H1 (cell line): ENCODE data around the gene SSPN. TPM values are rescaled to one million over a fixed set of nuclear protein-coding genes. Genes with fewer than 3 reads are reported as not detected.

ENCODE experiments used
- CTCF ChIA-PET: fragments of 300-600 bp; sonication (Branson Sonifier 250); formaldehyde crosslinking; loops from one replicate; lab custom pipeline; 2021; ENCODE audit not compliant: partially characterized antibody; lab: Charles Lee
- POLR2A ChIA-PET: fragments of 300-600 bp; sonication (Branson Sonifier 250); formaldehyde crosslinking; loops from one replicate; lab custom pipeline; 2021; ENCODE audit warnings: inconsistent platforms; ENCODE audit not compliant: partially characterized antibody; lab: Charles Lee
- DNase-seq, 2 experiments: peaks; one replicate each; pipeline versions ENCODE4 v3.0.0 to v3.0.0-alpha.2; 2010 to 2022; ENCODE audit warnings: low spot score in 2 of 2, low read depth in 1 of 2, mixed read lengths in 1 of 2
- FAIRE-seq: peaks from 2 replicates; lab custom pipeline; 2011; peaks lifted over from hg19 to GRCh38; lab: Jason Lieb, UNC
- H2AFZ ChIP-seq: 2 replicates; pipeline ENCODE4 v1.8.1; 2012; ENCODE audit warnings: low read length, inconsistent platforms
- H2AK5ac ChIP-seq: 2 replicates; pipeline ENCODE4 v1.6.1; 2013; ENCODE audit warnings: low read depth, low read length
- H2BK120ac ChIP-seq: replicated peaks from 2 replicates; pipeline ENCODE3; 2013; ENCODE audit warnings: low read depth, low read length, inconsistent platforms
- H2BK12ac ChIP-seq: 2 replicates; pipeline ENCODE4 v1.6.1; 2013; ENCODE audit warnings: low read depth, low read length
- H2BK15ac ChIP-seq: 2 replicates; pipeline ENCODE4 v1.6.1; 2013; ENCODE audit warnings: low read length
- H2BK20ac ChIP-seq: 2 replicates; pipeline ENCODE4 v1.6.1; 2013; ENCODE audit warnings: low read length
- H2BK5ac ChIP-seq: 2 replicates; pipeline ENCODE4 v1.6.1; 2013; ENCODE audit warnings: low read depth, low read length
- H3K14ac ChIP-seq: 2 replicates; pipeline ENCODE4 v1.6.1; 2013; ENCODE audit warnings: inconsistent platforms; ENCODE audit not compliant: insufficient read length
- H3K18ac ChIP-seq: 2 replicates; pipeline ENCODE4 v1.6.1; 2013; ENCODE audit warnings: low read length; ENCODE audit errors: extremely low read depth
- H3K23ac ChIP-seq: 2 replicates; pipeline ENCODE4 v1.6.1; 2013; ENCODE audit warnings: inconsistent platforms; ENCODE audit not compliant: insufficient read length
- H3K23me2 ChIP-seq: 2 replicates; pipeline ENCODE4 v1.6.1; 2013; ENCODE audit warnings: low read depth, low read length
- H3K27ac ChIP-seq: 2 replicates; pipeline ENCODE4 v1.6.1; 2011; ENCODE audit warnings: low read depth, low read length, inconsistent platforms
- H3K27me3 ChIP-seq, 4 experiments: replicated peaks in 1 of 4; 1 replicate in 1 of 4; 2 replicates in 3 of 4; pipeline versions ENCODE4 v1.6.1 to v1.8.1; 2011 to 2013; ENCODE audit warnings: low read length in 3 of 4, mild to moderate bottlenecking in 3 of 4, inconsistent platforms in 2 of 4, mixed read lengths in 2 of 4, moderate library complexity in 1 of 4; ENCODE audit not compliant: control insufficient read depth in 3 of 4, insufficient read depth in 3 of 4; ENCODE audit errors: extremely low read depth in 1 of 4
- H3K36me3 ChIP-seq, 4 experiments: 2 replicates each; pipeline versions ENCODE4 v1.6.1 to v1.8.1; 2011 to 2013; ENCODE audit warnings: mild to moderate bottlenecking in 4 of 4, low read length in 3 of 4, moderate library complexity in 2 of 4, control low read depth in 1 of 4, inconsistent platforms in 1 of 4; ENCODE audit not compliant: insufficient read depth in 4 of 4, control insufficient read depth in 2 of 4
- H3K4ac ChIP-seq: replicated peaks from 2 replicates; pipeline ENCODE3; 2013; ENCODE audit warnings: low read length, low read depth, mixed read lengths, inconsistent platforms; ENCODE audit not compliant: insufficient read length
- H3K4me1 ChIP-seq, 4 experiments: replicated peaks in 1 of 4; 1 replicate in 1 of 4; 2 replicates in 3 of 4; pipeline versions ENCODE4 v1.6.1 to v1.8.1; 2011 to 2013; ENCODE audit warnings: low read length in 3 of 4, inconsistent platforms in 2 of 4, mixed read lengths in 1 of 4; ENCODE audit not compliant: insufficient read depth in 4 of 4, control insufficient read depth in 3 of 4
- H3K4me2 ChIP-seq, 2 experiments: 2 replicates each; pipeline versions ENCODE4 v1.6.1 to v1.8.1; 2011 to 2013; ENCODE audit warnings: low read depth in 2 of 2, low read length in 2 of 2, control low read depth in 1 of 2, inconsistent platforms in 1 of 2, mild to moderate bottlenecking in 1 of 2; ENCODE audit not compliant: insufficient read depth in 1 of 2
- H3K4me3 ChIP-seq, 4 experiments: fragments of 200-600, 300-600 bp in 1 of 4; sonication (generic), shearing (Covaris generic), sonication (Bioruptor Twin) in 1 of 4; 2 replicates each; pipeline versions ENCODE4 v1.5.1 to v1.8.1; 2011 to 2016; ENCODE audit warnings: low read length in 4 of 4, low read depth in 3 of 4, control low read depth in 2 of 4, inconsistent platforms in 2 of 4, mild to moderate bottlenecking in 2 of 4, mixed read lengths in 1 of 4, moderate library complexity in 1 of 4; ENCODE audit not compliant: insufficient read depth in 2 of 4; ENCODE audit errors: extremely low read depth in 1 of 4
- H3K56ac ChIP-seq: replicated peaks from 2 replicates; pipeline ENCODE3; 2013; ENCODE audit warnings: low read depth, mild to moderate bottlenecking, mixed read lengths, low read length, inconsistent platforms; ENCODE audit not compliant: insufficient read length
- H3K79me1 ChIP-seq: 2 replicates; pipeline ENCODE4 v1.6.1; 2013; ENCODE audit warnings: low read depth, low read length, control low read depth
- H3K79me2 ChIP-seq, 2 experiments: 2 replicates each; pipeline versions ENCODE4 v1.6.1 to v1.8.1; 2012 to 2013; ENCODE audit warnings: low read length in 2 of 2, mild to moderate bottlenecking in 2 of 2, inconsistent platforms in 1 of 2; ENCODE audit not compliant: insufficient read depth in 2 of 2, control insufficient read depth in 1 of 2
- H3K9ac ChIP-seq, 4 experiments: replicated peaks in 1 of 4; 1 replicate in 1 of 4; 2 replicates in 3 of 4; pipeline versions ENCODE4 v1.6.1 to v1.8.1; 2011 to 2013; ENCODE audit warnings: low read depth in 3 of 4, low read length in 3 of 4, control low read depth in 2 of 4, mild to moderate bottlenecking in 2 of 4, moderate library complexity in 2 of 4, inconsistent platforms in 1 of 4; ENCODE audit errors: extremely low read depth in 1 of 4
- H3K9me3 ChIP-seq, 2 experiments: 2 replicates each; pipeline versions ENCODE4 v1.6.1 to v1.8.1; 2012 to 2013; ENCODE audit warnings: mild to moderate bottlenecking in 2 of 2, moderate library complexity in 2 of 2, control low read depth in 1 of 2, inconsistent platforms in 1 of 2, low read depth in 1 of 2, low read length in 1 of 2, mixed read lengths in 1 of 2; ENCODE audit not compliant: insufficient read depth in 2 of 2
- H4K20me1 ChIP-seq, 2 experiments: replicated peaks in 1 of 2; 2 replicates each; pipeline versions ENCODE3 to v1.8.1; 2011 to 2013; ENCODE audit warnings: inconsistent platforms in 2 of 2, low read length in 2 of 2, mild to moderate bottlenecking in 1 of 2; ENCODE audit not compliant: insufficient read depth in 2 of 2, control insufficient read depth in 1 of 2
- H4K5ac ChIP-seq: 2 replicates; pipeline ENCODE4 v1.6.1; 2013; ENCODE audit warnings: low read length, low read depth, mixed read lengths, inconsistent platforms; ENCODE audit not compliant: insufficient read length
- H4K8ac ChIP-seq: 2 replicates; pipeline ENCODE4 v1.8.0; 2013; ENCODE audit warnings: mild to moderate bottlenecking, moderate library complexity, low read length, inconsistent platforms; ENCODE audit not compliant: insufficient read depth; ENCODE audit errors: extremely low read depth
- H4K91ac ChIP-seq: replicated peaks from 2 replicates; pipeline ENCODE3; 2013; ENCODE audit warnings: low read length, mixed read lengths, inconsistent platforms; ENCODE audit not compliant: insufficient read length
- ASH2L ChIP-seq: fragments of 200-600, 300-600 bp; sonication (generic); IDR thresholded peaks from one replicate; pipeline ENCODE4 v1.7.1; 2017; ENCODE audit warnings: low read length
- TAF1 ChIP-seq: IDR thresholded peaks from 2 replicates; pipeline ENCODE4 v1.6.1; 2011; ENCODE audit warnings: mild to moderate bottlenecking, low read depth, low read length
- USF2 ChIP-seq: IDR thresholded peaks from 2 replicates; pipeline ENCODE4 v1.6.1; 2011; ENCODE audit warnings: low read length, improper control_type of control experiment
- WGBS, 2 experiments: shearing (Covaris generic) in 1 of 2; methylation state at CpG; one replicate each; pipeline versions ENCODE4 v1.1.6 to v1.1.7; 2013 to 2015; ENCODE audit warnings: low lambda C conversion rate in 2 of 2, mixed read lengths in 2 of 2, inconsistent platforms in 1 of 2, low coverage in 1 of 2, missing lambda C conversion rate in 1 of 2; ENCODE audit not compliant: insufficient replicate concordance in 2 of 2, insufficient coverage in 1 of 2, insufficient read length in 1 of 2; ENCODE audit errors: extremely low coverage in 1 of 2, missing lambda C conversion rate in 1 of 2; 5-methylcytosine and 5-hydroxymethylcytosine counted together
- polyA plus RNA-seq, 7 experiments: library from polyadenylated mRNA; depleted of rRNA in 3 of 7; stranded (reverse) in 5 of 7; unstranded in 2 of 7; fragments of >200 nt in 5 of 7; fragments of 200-250 nt in 2 of 7; gene quantifications; 1 replicate in 5 of 7; 2 replicates in 1 of 7; 4 replicates in 1 of 7; pipeline versions ENCODE4 v1.2.1 to v1.2.3, GENCODE V29; 2011 to 2013; ENCODE audit warnings: missing spikeins in 2 of 7, mixed read lengths in 2 of 7
- total RNA-seq: library from RNA; stranded (reverse); fragmentation: NEBNext Ultra II Directional; extraction: Animal tissue kit (Norgen Biotek cat#: 25700); gene quantifications from 2 replicates; pipeline ENCODE4 v1.2.1, GENCODE V29; 2021

Gene SSPN
- total and polyA plus RNA-seq, 2 of the 8 experiments (the other 6 are each of a cell fraction or from before 2014, with no cell fraction given): 0.86 to 1.8 TPM

- no peak overlapping the region for H3K56ac ChIP-seq
- CTCF ChIA-PET: interaction anchor here (0.8 to 1.1 kb wide), 3 partner anchors 8 to 460 kb away, joined by 3 to 4 read pairs (median 3); no protein-coding TSS in a partner anchor
Measured at GRCh38 chr12:26269562-26270284, 74.3 kb downstream of the SSPN start.

More at GRCh38 chr12:26269562-26270284, 74.3 kb downstream of the SSPN start:
- Histone ChIP-seq H3K4me3 (no peak overlapping the region), H3K79me2 (no peaks in the 10 kb centered on the region), H3K4me1 (peaks cover 0 to 3% (median 1%) of the 10 kb centered on the region in 4 experiments; a peak in 2 of 7 replicates), H3K79me1 (no peaks in the 10 kb centered on the region), H3K27me3 (no peaks in the 10 kb centered on the region), H4K20me1 (no peaks in the 10 kb centered on the region), H3K18ac (no peak overlapping the region), H3K36me3 (no peaks in the 10 kb centered on the region), H2BK15ac (no peak overlapping the region), H3K14ac (no peak overlapping the region), H3K27ac (no peak overlapping the region), H2BK120ac (no peak overlapping the region), H3K4ac (no peak overlapping the region), H2AFZ (no peak overlapping the region), H3K4me2 (no peak overlapping the region), H4K5ac (no peak overlapping the region), H3K9ac (no peak overlapping the region), H3K23ac (no peak overlapping the region), H2BK20ac (no peak overlapping the region), H2BK12ac (no peak overlapping the region), H4K91ac (no peak overlapping the region), H3K23me2 (0 out of 2 replicates have a peak, but pooled peaks cover 2% of the 10 kb centered on the region), H4K8ac (peak overlapping the region; percentile 51; the same call in 1 of the 2 replicates), H3K9me3 (no peaks in the 10 kb centered on the region), H2AK5ac (no peak overlapping the region), H2BK5ac (no peak overlapping the region)
- TF ChIP-seq USF2 (no peak), ASH2L (no peak), TAF1 (no peak)
- DNase-seq (no peak), FAIRE-seq (no peak)
- WGBS, 2 experiments: 94% methylated on average over 8 of the region's 8 CpGs; no CpG with 5 or more reads in 1 of the 2 experiments
- POLR2A ChIA-PET: interaction anchor here (0.5 kb wide), 1 partner anchor 594 kb away, joined by 3 read pairs; no protein-coding TSS in a partner anchor
